SU-DHL-6 (cell line): Measurements from ENCODE around the gene PARS2.

Experiments used
- EZH2phosphoT487 ChIP-seq: fragments of 200-600 bp; sonication (generic), shearing (Covaris generic); conservative IDR thresholded peaks from 2 replicates; pipeline ENCODE4 v1.6.1; 2018; ENCODE audit warnings: mild to moderate bottlenecking, antibody characterized with exemption, low read length, moderate library complexity, mixed read lengths
- TF ChIP-seq, protein P1 (sequence below): fragments of 200-600 bp; sonication (generic); IDR thresholded peaks from one replicate; pipeline ENCODE4 v1.5.1; 2017; ENCODE audit warnings: antibody characterized with exemption, mild to moderate bottlenecking, low read length, moderate library complexity; ENCODE audit not compliant: insufficient read depth, poor library complexity, severe bottlenecking

DNA sequence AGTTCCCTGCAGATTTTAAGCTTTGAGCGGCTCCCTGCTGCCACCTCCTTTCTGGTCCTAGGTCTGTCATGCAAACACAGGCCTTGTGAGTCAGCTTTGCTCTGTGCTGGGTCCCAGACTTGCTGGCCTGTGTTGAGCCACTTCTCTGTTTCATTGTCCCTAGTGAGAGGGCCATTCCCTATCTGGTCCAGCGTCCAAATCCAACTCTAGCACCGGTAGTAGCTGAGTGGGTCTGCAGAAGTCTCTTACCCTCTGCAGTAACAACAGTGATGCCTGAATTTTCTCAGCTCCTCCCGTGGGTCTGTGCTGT, 31.0 kb upstream of the PARS2 start:
- TF ChIP-seq, protein P1, sequence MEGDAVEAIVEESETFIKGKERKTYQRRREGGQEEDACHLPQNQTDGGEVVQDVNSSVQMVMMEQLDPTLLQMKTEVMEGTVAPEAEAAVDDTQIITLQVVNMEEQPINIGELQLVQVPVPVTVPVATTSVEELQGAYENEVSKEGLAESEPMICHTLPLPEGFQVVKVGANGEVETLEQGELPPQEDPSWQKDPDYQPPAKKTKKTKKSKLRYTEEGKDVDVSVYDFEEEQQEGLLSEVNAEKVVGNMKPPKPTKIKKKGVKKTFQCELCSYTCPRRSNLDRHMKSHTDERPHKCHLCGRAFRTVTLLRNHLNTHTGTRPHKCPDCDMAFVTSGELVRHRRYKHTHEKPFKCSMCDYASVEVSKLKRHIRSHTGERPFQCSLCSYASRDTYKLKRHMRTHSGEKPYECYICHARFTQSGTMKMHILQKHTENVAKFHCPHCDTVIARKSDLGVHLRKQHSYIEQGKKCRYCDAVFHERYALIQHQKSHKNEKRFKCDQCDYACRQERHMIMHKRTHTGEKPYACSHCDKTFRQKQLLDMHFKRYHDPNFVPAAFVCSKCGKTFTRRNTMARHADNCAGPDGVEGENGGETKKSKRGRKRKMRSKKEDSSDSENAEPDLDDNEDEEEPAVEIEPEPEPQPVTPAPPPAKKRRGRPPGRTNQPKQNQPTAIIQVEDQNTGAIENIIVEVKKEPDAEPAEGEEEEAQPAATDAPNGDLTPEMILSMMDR, result no peak
- no peak for TF ChIP-seq EZH2phosphoT487
